Uterus (tissue), 2 donors: Measurements from ENCODE around the gene GRIK5.

Experiments used
- CTCF ChIP-seq, 4 experiments: fragments of 200-600 bp in 2 of 4; fragments of 450-650 bp in 2 of 4; sonication (generic) in 2 of 4; IDR thresholded peaks; one replicate each; pipeline ENCODE4 v1.5.1; 2016 to 2019; ENCODE audit warnings: antibody characterized with exemption in 4 of 4, mild to moderate bottlenecking in 2 of 4, moderate library complexity in 1 of 4
- POLR2A ChIP-seq, 2 donors: fragments of 450-650 bp; IDR thresholded peaks; one replicate each; pipeline ENCODE4 v1.6.1; 2016; ENCODE audit warnings: antibody characterized with exemption in 2 of 2, mild to moderate bottlenecking in 1 of 2, moderate library complexity in 1 of 2

DNA sequence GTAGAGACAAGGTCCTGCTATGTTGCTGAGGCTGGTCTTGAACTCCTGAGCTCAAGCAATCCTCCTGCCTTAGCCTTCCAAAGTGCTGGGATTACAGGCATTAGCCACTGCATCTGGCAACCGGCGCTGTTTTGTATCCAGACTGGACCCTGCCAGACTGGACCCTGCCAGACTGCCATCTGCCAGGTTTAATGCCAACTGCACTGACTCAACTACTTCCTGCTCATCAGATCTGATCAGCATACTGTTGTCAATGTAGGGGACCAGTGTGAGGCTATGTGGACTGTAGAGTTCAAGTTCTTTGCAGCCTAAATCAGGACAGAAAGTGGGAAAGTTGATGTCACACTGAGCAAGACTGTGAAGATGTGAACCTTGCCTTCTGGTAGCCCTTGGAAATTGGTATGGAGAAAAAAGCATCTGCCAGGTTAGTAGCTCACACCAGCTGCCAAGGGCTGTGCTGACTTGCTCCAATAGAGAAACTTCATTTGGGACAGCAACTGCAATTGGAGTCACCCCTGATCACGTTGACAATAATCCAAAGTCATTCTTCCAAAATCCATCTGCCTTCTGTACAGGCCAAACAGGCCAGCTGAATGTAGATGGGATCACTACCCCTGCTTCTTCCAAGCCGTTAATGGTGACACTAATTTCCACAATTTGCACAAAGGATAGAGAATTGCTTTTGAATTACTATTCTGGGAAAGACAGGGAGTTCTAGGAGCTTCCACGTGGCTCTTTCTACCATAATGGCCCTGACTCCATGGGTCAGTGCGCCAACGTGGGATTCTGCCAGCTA, 39.2 kb downstream of the GRIK5 start:
- TF ChIP-seq CTCF (IDR thresholded peaks at IDR 0.05) (no peak), POLR2A (IDR thresholded peaks at IDR 0.05) (no peak)
